ENCODE results near the gene ZC3H13. TPM values are rescaled to one million over a fixed set of nuclear protein-coding genes. Genes with fewer than 3 reads are reported as not detected.

Gene ZC3H13
- total RNA-seq, 1 experiment from 2014 or later: 36.9 TPM

DNA sequence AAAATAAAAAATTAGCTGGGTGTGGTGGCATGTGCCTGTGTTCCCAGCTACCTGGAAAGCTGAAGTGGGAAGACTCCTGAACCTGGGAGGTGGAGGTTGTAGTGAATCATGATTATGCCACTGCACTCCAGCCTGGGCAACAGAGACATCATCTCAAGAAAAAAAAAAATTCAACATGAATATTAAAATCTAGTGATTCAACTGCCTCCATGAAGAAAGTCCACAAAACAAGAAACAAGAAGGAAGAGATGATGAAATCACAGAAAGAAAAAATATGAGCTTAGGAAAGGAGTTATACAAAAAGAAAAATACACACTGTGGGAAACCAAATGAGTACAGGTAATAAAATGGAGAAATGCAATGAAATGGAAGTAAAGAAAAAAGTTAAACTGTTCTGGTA, 101.4 kb downstream of the ZC3H13 start:
- Histone ChIP-seq H3K4me2 (no peak overlapping the region), H3K36me3 (ENCODE audit: low read depth) (no peaks in the 10 kb centered on the region; the same call in 1 of the 2 replicates), H3K27me3 (ENCODE audit: insufficient read depth, low read depth) (no peaks in the 10 kb centered on the region), H3K79me2 (ENCODE audit: low read depth) (no peaks in the 10 kb centered on the region), H3K27ac (no peak overlapping the region), H3K9me3 (ENCODE audit: insufficient read depth, low read depth) (no peaks in the 10 kb centered on the region), H3K9me2 (ENCODE audit: insufficient read depth) (no peaks in the 10 kb centered on the region), H3K4me1 (replicated peaks; ENCODE audit: insufficient read depth) (no peaks in the 10 kb centered on the region), H2AFZ (no peak overlapping the region), H3F3A (ENCODE audit: insufficient read depth, low read depth) (peaks cover 7% of the 10 kb centered on the region; the same call in 1 of the 2 replicates), H4K20me1 (ENCODE audit: insufficient read depth) (no peaks in the 10 kb centered on the region; the same call in 1 of the 2 replicates), H3K4me3 (no peak overlapping the region)
- ChIA-PET CTCF (no interaction called here), POLR2A (ENCODE audit: unreplicated experiment) (no interaction called here)
- TF ChIP-seq, protein P1, sequence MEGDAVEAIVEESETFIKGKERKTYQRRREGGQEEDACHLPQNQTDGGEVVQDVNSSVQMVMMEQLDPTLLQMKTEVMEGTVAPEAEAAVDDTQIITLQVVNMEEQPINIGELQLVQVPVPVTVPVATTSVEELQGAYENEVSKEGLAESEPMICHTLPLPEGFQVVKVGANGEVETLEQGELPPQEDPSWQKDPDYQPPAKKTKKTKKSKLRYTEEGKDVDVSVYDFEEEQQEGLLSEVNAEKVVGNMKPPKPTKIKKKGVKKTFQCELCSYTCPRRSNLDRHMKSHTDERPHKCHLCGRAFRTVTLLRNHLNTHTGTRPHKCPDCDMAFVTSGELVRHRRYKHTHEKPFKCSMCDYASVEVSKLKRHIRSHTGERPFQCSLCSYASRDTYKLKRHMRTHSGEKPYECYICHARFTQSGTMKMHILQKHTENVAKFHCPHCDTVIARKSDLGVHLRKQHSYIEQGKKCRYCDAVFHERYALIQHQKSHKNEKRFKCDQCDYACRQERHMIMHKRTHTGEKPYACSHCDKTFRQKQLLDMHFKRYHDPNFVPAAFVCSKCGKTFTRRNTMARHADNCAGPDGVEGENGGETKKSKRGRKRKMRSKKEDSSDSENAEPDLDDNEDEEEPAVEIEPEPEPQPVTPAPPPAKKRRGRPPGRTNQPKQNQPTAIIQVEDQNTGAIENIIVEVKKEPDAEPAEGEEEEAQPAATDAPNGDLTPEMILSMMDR (conservative IDR thresholded peaks at IDR 0.05): no peak
- no peak for TF ChIP-seq EZH2 (IDR thresholded peaks at IDR 0.05; ENCODE audit: low read depth)
- intact Hi-C loops (cut with micrococcal nuclease; ENCODE audit: unreplicated experiment): no loop called here
- DNase-seq: no peak
- BruUV-seq (replicated peaks): no TSS peak

DNA sequence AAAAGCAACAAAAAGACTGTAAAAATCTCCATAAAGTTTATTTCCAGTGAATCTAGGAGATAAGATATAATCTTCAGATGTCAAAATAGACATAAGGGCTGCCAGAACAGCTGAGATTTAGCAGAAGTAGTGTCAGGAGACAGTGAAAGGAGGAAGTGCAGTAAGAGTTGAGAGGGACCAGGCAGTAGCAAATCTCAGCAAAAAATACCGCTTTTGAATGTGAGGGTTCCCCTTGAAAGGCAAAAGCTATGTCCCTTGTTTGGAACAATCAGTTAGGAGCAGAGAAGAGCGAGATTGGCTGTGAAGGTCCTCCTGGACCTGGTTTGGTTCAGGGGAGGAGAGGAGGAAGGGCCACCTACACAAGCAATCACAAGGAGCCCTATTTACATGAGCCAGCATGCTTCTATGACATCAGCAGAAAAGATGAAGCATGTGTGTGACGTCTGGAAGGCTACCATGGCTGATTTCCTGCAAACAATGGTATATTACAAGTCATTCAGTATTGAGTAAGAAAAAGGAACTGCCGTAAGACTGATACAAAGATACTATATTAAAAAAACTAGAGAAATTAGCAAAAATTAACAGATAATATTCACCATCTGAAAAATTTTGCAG, 102.1 kb downstream of the ZC3H13 start:
- no peaks in the 10 kb centered on the region for H3K79me2 ChIP-seq (ENCODE audit: low read depth)
- no TSS peak for BruUV-seq (replicated peaks)
- H2AFZ ChIP-seq: no peak overlapping the region
- intact Hi-C loops (cut with micrococcal nuclease; ENCODE audit: unreplicated experiment): no loop called here
- ChIA-PET CTCF (no interaction called here), POLR2A (ENCODE audit: unreplicated experiment) (no interaction called here)
- peaks cover 6% of the 10 kb centered on the region; the same call in 1 of the 2 replicates for H3F3A ChIP-seq (ENCODE audit: insufficient read depth, low read depth)
- no peak for DNase-seq
- no peaks in the 10 kb centered on the region; the same call in 1 of the 2 replicates for H3K36me3 ChIP-seq (ENCODE audit: low read depth)
- H3K9me2 ChIP-seq (ENCODE audit: insufficient read depth): no peaks in the 10 kb centered on the region
- H3K27me3 ChIP-seq (ENCODE audit: insufficient read depth, low read depth): no peaks in the 10 kb centered on the region
- H3K4me1 ChIP-seq (replicated peaks; ENCODE audit: insufficient read depth): no peaks in the 10 kb centered on the region
- no peaks in the 10 kb centered on the region for H3K9me3 ChIP-seq (ENCODE audit: insufficient read depth, low read depth)
- no peak for TF ChIP-seq EZH2 (IDR thresholded peaks at IDR 0.05; ENCODE audit: low read depth)
- TF ChIP-seq, protein P1 (conservative IDR thresholded peaks at IDR 0.05): no peak
- H3K4me2 ChIP-seq: no peak overlapping the region
- H3K4me3 ChIP-seq: no peak overlapping the region
- no peaks in the 10 kb centered on the region for H4K20me1 ChIP-seq (ENCODE audit: insufficient read depth)
- no peak overlapping the region for H3K27ac ChIP-seq

DNA sequence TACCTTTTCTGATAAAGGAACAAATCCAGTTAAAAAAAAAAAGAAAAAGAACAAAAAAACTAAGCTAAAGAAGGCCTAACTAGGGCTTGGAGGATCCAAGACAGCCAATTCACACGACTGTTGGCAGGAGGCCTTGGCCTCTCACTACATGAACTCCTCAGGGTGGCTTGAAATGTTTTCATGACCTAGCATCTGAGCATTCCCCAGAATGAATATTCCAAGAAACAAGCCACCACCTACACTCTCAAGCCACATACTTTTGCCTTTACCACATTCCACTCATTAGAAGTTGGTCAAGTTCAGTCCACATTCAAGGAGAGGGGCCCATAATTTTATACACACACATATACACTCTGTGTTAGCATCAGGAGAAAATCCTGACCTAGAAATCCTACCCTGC, 103.4 kb downstream of the ZC3H13 start:
- Histone ChIP-seq H3K27me3 (ENCODE audit: insufficient read depth, low read depth) (no peaks in the 10 kb centered on the region), H2AFZ (no peak overlapping the region), H3K4me3 (no peak overlapping the region), H3K9me2 (ENCODE audit: insufficient read depth) (no peaks in the 10 kb centered on the region), H4K20me1 (ENCODE audit: insufficient read depth) (no peaks in the 10 kb centered on the region), H3K4me1 (replicated peaks; ENCODE audit: insufficient read depth) (no peaks in the 10 kb centered on the region), H3K9me3 (ENCODE audit: insufficient read depth, low read depth) (no peaks in the 10 kb centered on the region), H3K79me2 (ENCODE audit: low read depth) (no peaks in the 10 kb centered on the region), H3K36me3 (ENCODE audit: low read depth) (no peaks in the 10 kb centered on the region), H3K4me2 (no peak overlapping the region), H3F3A (ENCODE audit: insufficient read depth, low read depth) (peaks cover 5% of the 10 kb centered on the region; the same call in 1 of the 2 replicates), H3K27ac (no peak overlapping the region)
- no TSS peak for BruUV-seq (replicated peaks)
- CTCF ChIA-PET: no interaction called here
- no peak for DNase-seq
- POLR2A ChIA-PET (ENCODE audit: unreplicated experiment): no interaction called here
- TF ChIP-seq EZH2 (IDR thresholded peaks at IDR 0.05; ENCODE audit: low read depth): no peak
- TF ChIP-seq, protein P1 (conservative IDR thresholded peaks at IDR 0.05): no peak
- intact Hi-C loops (cut with micrococcal nuclease; ENCODE audit: unreplicated experiment): no loop called here
